GM19468 (cell line): ENCODE data around the gene ZNF280A.
"Not testable (repeated sequence)": the region's sequence is repeated elsewhere in the genome, so short reads cannot be mapped to it uniquely, and the experiment has no call there.

Experiments used
- ATAC-seq: cut with Tn5 transposase; IDR thresholded peaks from one replicate; pipeline ENCODE4 v1.9.1; 2021; ENCODE audit warnings: mild to moderate bottlenecking, moderate library complexity, moderate number of reproducible peaks; ENCODE audit not compliant: unreplicated experiment; ENCODE audit errors: extremely low read depth

ZNF280A gene

GRCh38 chr22:22478470-22478869, 41.6 kb downstream of the ZNF280A start:
- ATAC-seq, result no peak

- no peak for ATAC-seq
These were observed 45.3 kb downstream of the ZNF280A start for GRCh38 chr22:22474733-22475132.

- not testable (repeated sequence) for ATAC-seq
These were observed 49.0 kb downstream of the ZNF280A start for GRCh38 chr22:22471104-22471503.

- ATAC-seq, result no peak
These were observed 50.5 kb downstream of the ZNF280A start for GRCh38 chr22:22469527-22469926.

DNA sequence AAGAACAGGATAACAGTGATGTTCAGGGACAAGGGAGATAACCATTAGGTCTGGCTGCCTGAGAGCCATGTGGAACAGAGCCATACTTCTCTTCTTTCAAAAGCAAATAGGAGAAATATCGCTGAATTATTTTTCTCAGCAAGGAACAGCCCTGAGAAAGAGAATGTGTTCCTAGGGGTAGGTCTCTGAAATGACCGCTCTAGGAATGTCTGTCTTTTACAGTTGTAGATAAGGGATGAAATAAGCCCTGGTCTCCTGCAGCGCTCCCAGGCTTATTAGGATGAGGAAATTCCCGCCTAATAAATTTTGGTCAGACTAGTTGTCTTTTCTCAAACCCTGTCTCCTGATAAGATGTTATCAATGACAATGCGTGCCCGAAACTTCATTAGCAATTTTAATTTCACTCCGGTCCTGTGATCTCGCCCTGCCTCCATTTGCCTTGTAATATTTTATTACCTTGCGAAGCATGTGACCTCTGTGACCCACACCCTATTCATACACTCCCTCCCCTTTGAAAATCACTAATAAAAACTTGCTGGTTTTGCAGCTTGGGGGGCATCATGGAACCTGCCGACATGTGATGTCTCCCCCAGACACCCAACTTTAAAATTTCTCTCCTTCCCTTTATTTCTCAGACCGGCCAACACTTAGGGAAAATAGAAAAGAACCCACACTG, 51.1 kb downstream of the ZNF280A start:
- not testable (repeated sequence) for ATAC-seq

DNA sequence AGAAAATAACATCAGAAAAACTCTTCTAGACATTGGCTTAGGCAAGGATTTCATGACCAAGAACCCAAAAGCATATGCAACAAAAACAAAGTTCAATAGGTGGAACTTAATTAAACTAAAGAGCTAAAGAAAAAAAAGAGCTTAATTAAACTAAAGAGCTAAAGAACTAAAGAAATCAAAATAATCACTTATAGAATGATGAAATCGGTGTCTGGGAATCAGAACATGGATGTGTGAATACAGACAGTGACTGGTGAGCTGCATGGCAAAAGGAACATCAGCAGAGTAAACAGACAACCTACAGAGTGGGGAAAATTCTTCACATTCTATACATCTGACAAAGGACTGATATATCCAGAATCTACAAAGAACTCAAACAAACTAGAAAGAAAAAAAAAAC, 53.0 kb downstream of the ZNF280A start:
- ATAC-seq, result no peak

GRCh38 chr22:22465782-22466181, 54.3 kb downstream of the ZNF280A start:
- ATAC-seq, result no peak

GRCh38 chr22:22465094-22465602, 54.9 kb downstream of the ZNF280A start:
- no peak for ATAC-seq

- ATAC-seq, result no peak
These were observed 55.5 kb downstream of the ZNF280A start for GRCh38 chr22:22464541-22465054.

GRCh38 chr22:22463855-22464540, 56.1 kb downstream of the ZNF280A start:
- no peak for ATAC-seq
